ENCODE measurements around the gene GATA3.
A peak's percentile ranks its signal among the peaks of the same experiment; 100 is the strongest.

Gene GATA3

DNA sequence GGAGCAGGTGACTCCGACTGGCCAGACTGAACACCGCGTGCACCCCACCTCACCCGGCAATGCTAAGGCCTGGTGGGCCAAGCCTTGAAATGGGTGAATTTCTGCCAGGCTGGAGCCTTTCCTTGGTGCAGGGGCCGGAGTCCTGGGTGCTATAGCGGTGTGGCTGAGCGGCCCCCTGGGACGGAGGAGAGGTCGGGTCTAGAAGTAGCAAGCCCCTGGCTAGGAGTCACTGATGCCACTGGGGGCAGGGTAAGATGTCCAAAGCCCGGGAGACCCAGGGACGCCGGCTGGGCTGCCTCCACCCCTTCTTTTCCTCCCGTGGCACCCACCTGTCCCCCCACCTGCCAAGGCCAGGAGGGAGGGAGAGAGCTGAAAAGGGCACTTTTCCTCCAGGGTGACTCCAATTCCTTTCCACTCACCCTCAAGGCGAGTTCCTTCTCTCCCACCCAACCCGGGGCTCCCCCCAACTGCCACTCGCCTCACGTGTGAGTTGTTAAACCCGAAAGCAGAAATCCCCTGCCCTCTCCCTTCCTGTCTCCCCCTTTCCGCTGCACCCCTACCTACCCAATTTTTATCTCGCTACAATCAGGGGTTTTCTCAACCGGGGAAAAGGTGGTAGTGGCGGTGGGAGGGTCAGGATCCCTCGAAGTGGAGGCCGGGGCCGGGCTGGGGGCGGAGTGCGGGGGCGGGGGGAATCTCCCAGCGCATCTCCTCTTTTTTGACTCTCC lies 6.0 kb upstream of the GATA3 start:
- Histone ChIP-seq H4K91ac (ENCODE audit: low read length) (no peak overlapping the region), H2BK15ac (ENCODE audit: low read depth, poor library complexity, severe bottlenecking) (no peak overlapping the region), H3K4me1 (ENCODE audit: control insufficient read depth, insufficient read depth, low read depth, low read length) (peaks cover 34% of the 10 kb centered on the region), H4K8ac (ENCODE audit: low read length) (no peak overlapping the region), H3K9ac (ENCODE audit: low read length) (no peak overlapping the region), H3K14ac (ENCODE audit: low read length in 2 of 2) (no peak overlapping the region), H2AK5ac (ENCODE audit: low read length, severe bottlenecking) (no peak overlapping the region), H3K4me3 (ENCODE audit: insufficient read depth in 1 of 2, low read depth in 1 of 2, low read length in 2 of 2) (no peak overlapping the region), H3K9me3 (ENCODE audit: control insufficient read depth, low read length) (no peaks in the 10 kb centered on the region), H3K18ac (ENCODE audit: low read depth in 1 of 2, low read length in 2 of 2) (no peak overlapping the region), H2BK120ac (ENCODE audit: low read depth, low read length) (no peak overlapping the region), H3K36me3 (ENCODE audit: control insufficient read depth in 1 of 2, insufficient read depth in 2 of 2, low read depth in 1 of 2, low read length in 2 of 2) (no peaks in the 10 kb centered on the region), H3K27ac (ENCODE audit: low read length, poor library complexity, severe bottlenecking) (no peak overlapping the region), H2BK5ac (ENCODE audit: low read depth, low read length, poor library complexity, severe bottlenecking) (no peak overlapping the region), H3K23ac (ENCODE audit: low read length in 2 of 2) (peak overlapping the region in 1 of 2 experiments; percentile 63), H3K27me3 (ENCODE audit: control insufficient read depth in 1 of 2, insufficient read depth in 1 of 2, low read length in 2 of 2) (peaks cover 95 to 100% of the 10 kb centered on the region in 2 experiments), H2AFZ (ENCODE audit: low read depth, low read length) (no peak overlapping the region), H3K4me2 (ENCODE audit: low read length, poor library complexity, severe bottlenecking) (no peak overlapping the region), H3K4ac (ENCODE audit: low read depth in 1 of 2, low read length in 2 of 2) (no peak overlapping the region), H2BK12ac (ENCODE audit: low read length in 2 of 2) (no peak overlapping the region), H3K79me1 (replicated peaks; ENCODE audit: low read length, poor library complexity, severe bottlenecking) (no peaks in the 10 kb centered on the region)
- 7% methylated on average over 17 of the region's 29 CpGs for WGBS
- DNase-seq = no peak

- Histone ChIP-seq H2BK15ac (ENCODE audit: low read depth, poor library complexity, severe bottlenecking) (peak overlapping the region; percentile 61), H3K9me3 (ENCODE audit: control insufficient read depth, low read length) (no peaks in the 10 kb centered on the region), H2BK12ac (ENCODE audit: low read length in 2 of 2) (no peak overlapping the region), H3K4me2 (ENCODE audit: low read length, poor library complexity, severe bottlenecking) (peak overlapping the region; percentile 48), H3K27me3 (ENCODE audit: control insufficient read depth in 1 of 2, insufficient read depth in 1 of 2, low read length in 2 of 2) (peaks cover 95 to 100% of the 10 kb centered on the region in 2 experiments), H2BK5ac (ENCODE audit: low read depth, low read length, poor library complexity, severe bottlenecking) (no peak overlapping the region), H2AK5ac (ENCODE audit: low read length, severe bottlenecking) (no peak overlapping the region), H2AFZ (ENCODE audit: low read depth, low read length) (no peak overlapping the region), H3K4ac (ENCODE audit: low read depth in 1 of 2, low read length in 2 of 2) (no peak overlapping the region), H2BK120ac (ENCODE audit: low read depth, low read length) (no peak overlapping the region), H3K4me3 (ENCODE audit: insufficient read depth in 1 of 2, low read depth in 1 of 2, low read length in 2 of 2) (no peak overlapping the region), H4K8ac (ENCODE audit: low read length) (no peak overlapping the region), H3K14ac (ENCODE audit: low read length in 2 of 2) (no peak overlapping the region), H3K18ac (ENCODE audit: low read depth in 1 of 2, low read length in 2 of 2) (no peak overlapping the region), H4K91ac (ENCODE audit: low read length) (no peak overlapping the region), H3K27ac (ENCODE audit: low read length, poor library complexity, severe bottlenecking) (no peak overlapping the region), H3K9ac (ENCODE audit: low read length) (no peak overlapping the region), H3K79me1 (replicated peaks; ENCODE audit: low read length, poor library complexity, severe bottlenecking) (no peaks in the 10 kb centered on the region), H3K36me3 (ENCODE audit: control insufficient read depth in 1 of 2, insufficient read depth in 2 of 2, low read depth in 1 of 2, low read length in 2 of 2) (no peaks in the 10 kb centered on the region), H3K23ac (ENCODE audit: low read length in 2 of 2) (no peak overlapping the region), H3K4me1 (ENCODE audit: control insufficient read depth, insufficient read depth, low read depth, low read length) (peaks cover 39% of the 10 kb centered on the region)
- DNase-seq = no peak
- WGBS = 2% methylated on average over 35 of the region's 51 CpGs
These were observed 5.2 kb upstream of the GATA3 start for GRCh38 chr10:8049045-8049864.

- H4K91ac ChIP-seq (ENCODE audit: low read length) = no peak overlapping the region
- no peak overlapping the region for H2AK5ac ChIP-seq (ENCODE audit: low read length, severe bottlenecking)
- DNase-seq = no peak
- H3K27ac ChIP-seq (ENCODE audit: low read length, poor library complexity, severe bottlenecking) = no peak overlapping the region
- H3K4me3 ChIP-seq (ENCODE audit: insufficient read depth in 1 of 2, low read depth in 1 of 2, low read length in 2 of 2) = peak overlapping the region; percentile 4 to 33
- peaks cover 42% of the 10 kb centered on the region for H3K4me1 ChIP-seq (ENCODE audit: control insufficient read depth, insufficient read depth, low read depth, low read length)
- under 1% methylated on average over 66 of the region's 68 CpGs for WGBS
- H3K4me2 ChIP-seq (ENCODE audit: low read length, poor library complexity, severe bottlenecking) = peak overlapping the region; percentile 91
- no peak overlapping the region for H3K14ac ChIP-seq (ENCODE audit: low read length in 2 of 2)
- H3K18ac ChIP-seq (ENCODE audit: low read depth in 1 of 2, low read length in 2 of 2) = no peak overlapping the region
- H2BK15ac ChIP-seq (ENCODE audit: low read depth, poor library complexity, severe bottlenecking) = no peak overlapping the region
- no peak overlapping the region for H3K9ac ChIP-seq (ENCODE audit: low read length)
- no peaks in the 10 kb centered on the region for H3K79me1 ChIP-seq (replicated peaks; ENCODE audit: low read length, poor library complexity, severe bottlenecking)
- H3K23ac ChIP-seq (ENCODE audit: low read length in 2 of 2) = no peak overlapping the region
- no peak overlapping the region for H3K4ac ChIP-seq (ENCODE audit: low read depth in 1 of 2, low read length in 2 of 2)
- H4K8ac ChIP-seq (ENCODE audit: low read length) = no peak overlapping the region
- H3K27me3 ChIP-seq (ENCODE audit: control insufficient read depth in 1 of 2, insufficient read depth in 1 of 2, low read length in 2 of 2) = peaks cover 93 to 100% of the 10 kb centered on the region in 2 experiments
- no peak overlapping the region for H2BK5ac ChIP-seq (ENCODE audit: low read depth, low read length, poor library complexity, severe bottlenecking)
- no peak overlapping the region for H2BK120ac ChIP-seq (ENCODE audit: low read depth, low read length)
- no peak overlapping the region for H2BK12ac ChIP-seq (ENCODE audit: low read length in 2 of 2)
- H3K36me3 ChIP-seq (ENCODE audit: control insufficient read depth in 1 of 2, insufficient read depth in 2 of 2, low read depth in 1 of 2, low read length in 2 of 2) = no peaks in the 10 kb centered on the region
- no peaks in the 10 kb centered on the region for H3K9me3 ChIP-seq (ENCODE audit: control insufficient read depth, low read length)
- no peak overlapping the region for H2AFZ ChIP-seq (ENCODE audit: low read depth, low read length)
These were observed 4.5 kb upstream of the GATA3 start for GRCh38 chr10:8049865-8050555.

Data from mesenchymal stem cell (in vitro differentiated cells and primary cell).